DOHH2 (cell line): ENCODE measurements around the gene TCHHL1.

Source experiments
- H3F3A ChIP-seq: fragments of 200-600 bp; sonication (generic), shearing (Covaris generic); 2 replicates; pipeline ENCODE4 v1.6.0; 2016; ENCODE audit warnings: antibody characterized with exemption, mild to moderate bottlenecking; ENCODE audit not compliant: control insufficient read depth, insufficient read depth
- H3K27ac ChIP-seq: fragments of 200-600 bp; sonication (generic); 2 replicates; pipeline ENCODE4 v1.5.1; 2014; ENCODE audit warnings: low read depth, mild to moderate bottlenecking, low read length, moderate library complexity
- H3K27me3 ChIP-seq: fragments of 200-600 bp; sonication (generic); 2 replicates; pipeline ENCODE4 v1.6.1; 2014; ENCODE audit warnings: mild to moderate bottlenecking, low read length, mixed read lengths; ENCODE audit not compliant: control insufficient read depth
- H3K36me3 ChIP-seq: fragments of 200-600 bp; sonication (generic); 2 replicates; pipeline ENCODE4 v1.6.1; 2014; ENCODE audit warnings: mild to moderate bottlenecking, low read length, moderate library complexity, mixed read lengths; ENCODE audit not compliant: control insufficient read depth
- H3K4me1 ChIP-seq: fragments of 200-600 bp; sonication (generic); 2 replicates; pipeline ENCODE4 v1.6.1; 2014; ENCODE audit warnings: mild to moderate bottlenecking, low read length, mixed read lengths; ENCODE audit not compliant: control insufficient read depth
- H3K4me2 ChIP-seq: fragments of 200-600 bp; sonication (generic); 2 replicates; pipeline ENCODE4 v1.6.0; 2014; ENCODE audit warnings: mild to moderate bottlenecking, low read length, moderate library complexity
- H3K4me3 ChIP-seq: fragments of 200-600 bp; sonication (generic); 2 replicates; pipeline ENCODE4 v1.5.1; 2014; ENCODE audit warnings: mild to moderate bottlenecking, low read length, mixed read lengths
- H3K79me2 ChIP-seq: fragments of 200-600 bp; sonication (generic); 2 replicates; pipeline ENCODE4 v1.6.1; 2014; ENCODE audit warnings: mild to moderate bottlenecking, low read length, mixed read lengths; ENCODE audit not compliant: control insufficient read depth
- H3K9me2 ChIP-seq: fragments of 200-600 bp; sonication (generic); replicated peaks from 2 replicates; pipeline ENCODE4 v1.6.1; 2014; ENCODE audit warnings: mild to moderate bottlenecking, low read length, mixed read lengths; ENCODE audit not compliant: control insufficient read depth
- H3K9me3 ChIP-seq: fragments of 200-600 bp; sonication (generic); 2 replicates; pipeline ENCODE4 v1.6.1; 2014; ENCODE audit warnings: antibody characterized with exemption, low read length, mixed read lengths; ENCODE audit not compliant: control insufficient read depth, insufficient read depth
- H4K20me1 ChIP-seq: fragments of 200-600 bp; sonication (generic); 2 replicates; pipeline ENCODE4 v1.6.0; 2014; ENCODE audit warnings: low read depth, mild to moderate bottlenecking, antibody characterized with exemption, low read length, moderate library complexity; ENCODE audit not compliant: control insufficient read depth, insufficient read depth
- CTCF ChIP-seq: fragments of 200-600 bp; sonication (generic); IDR thresholded peaks from one replicate; pipeline ENCODE4 v1.5.1; 2014; ENCODE audit warnings: antibody characterized with exemption, mild to moderate bottlenecking, low read depth, low read length; ENCODE audit not compliant: poor library complexity, severe bottlenecking
- EZH2phosphoT487 ChIP-seq: fragments of 200-600 bp; sonication (generic); IDR thresholded peaks from 2 replicates; pipeline ENCODE4 v1.6.1; 2017; ENCODE audit warnings: borderline replicate concordance, mild to moderate bottlenecking, antibody characterized with exemption, low read length, moderate library complexity, mixed read lengths

Gene TCHHL1

GRCh38 chr1:152109998-152110294 lies 21.1 kb upstream of the TCHHL1 start:
- H3K27ac ChIP-seq = no peak overlapping the region
- H3K36me3 ChIP-seq = no peaks in the 10 kb centered on the region
- H3K4me3 ChIP-seq = no peak overlapping the region
- no peaks in the 10 kb centered on the region for H3K9me2 ChIP-seq
- TF ChIP-seq EZH2phosphoT487 (no peak), CTCF (no peak)
- H3K79me2 ChIP-seq = no peaks in the 10 kb centered on the region
- H3K27me3 ChIP-seq = peaks cover 51% of the 10 kb centered on the region
- H3K9me3 ChIP-seq = peaks cover 19% of the 10 kb centered on the region
- H3K4me1 ChIP-seq = peaks cover 27% of the 10 kb centered on the region
- no peak overlapping the region for H3K4me2 ChIP-seq
- H3F3A ChIP-seq = peaks cover 7% of the 10 kb centered on the region; the same call in 1 of the 2 replicates
- H4K20me1 ChIP-seq = no peaks in the 10 kb centered on the region

GRCh38 chr1:152109231-152109997 lies 20.6 kb upstream of the TCHHL1 start:
- Histone ChIP-seq H3F3A (peaks cover 7% of the 10 kb centered on the region; the same call in 1 of the 2 replicates), H3K9me2 (no peaks in the 10 kb centered on the region), H3K27ac (no peak overlapping the region), H3K36me3 (no peaks in the 10 kb centered on the region), H3K4me3 (no peak overlapping the region), H4K20me1 (no peaks in the 10 kb centered on the region), H3K79me2 (no peaks in the 10 kb centered on the region), H3K4me2 (no peak overlapping the region), H3K9me3 (peaks cover 19% of the 10 kb centered on the region), H3K4me1 (peaks cover 27% of the 10 kb centered on the region), H3K27me3 (peaks cover 46% of the 10 kb centered on the region)
- TF ChIP-seq CTCF = no peak
- TF ChIP-seq EZH2phosphoT487 = no peak

- no peak overlapping the region for H3K27ac ChIP-seq
- H3K79me2 ChIP-seq = no peaks in the 10 kb centered on the region
- no peaks in the 10 kb centered on the region for H3K36me3 ChIP-seq
- TF ChIP-seq EZH2phosphoT487 (no peak), CTCF (no peak)
- H3F3A ChIP-seq = peaks cover 7% of the 10 kb centered on the region; the same call in 1 of the 2 replicates
- no peaks in the 10 kb centered on the region for H3K9me2 ChIP-seq
- H3K9me3 ChIP-seq = peaks cover 19% of the 10 kb centered on the region
- peaks cover 27% of the 10 kb centered on the region for H3K4me1 ChIP-seq
- no peaks in the 10 kb centered on the region for H4K20me1 ChIP-seq
- H3K27me3 ChIP-seq = peaks cover 40% of the 10 kb centered on the region
- no peak overlapping the region for H3K4me2 ChIP-seq
- H3K4me3 ChIP-seq = no peak overlapping the region
Measured at GRCh38 chr1:152108882-152109222, 20.0 kb upstream of the TCHHL1 start.
